Adrenal gland (tissue), 5 donors: Measurements from ENCODE around the gene CNTLN.

Source experiments
- CTCF ChIP-seq, 6 experiments: fragments of 450-650 bp in 4 of 6; fragments of 200-600 bp in 2 of 6; sonication (generic) in 1 of 6; IDR thresholded peaks; 1 replicate in 5 of 6; 2 replicates in 1 of 6; pipeline versions ENCODE4 v1.5.1 to v1.8.0; 2016 to 2021; ENCODE audit warnings: antibody characterized with exemption in 6 of 6, mild to moderate bottlenecking in 2 of 6, moderate library complexity in 1 of 6
- POLR2A ChIP-seq, 2 donors: fragments of 450-650 bp; IDR thresholded peaks; one replicate each; pipeline ENCODE4 v1.6.1; 2017; ENCODE audit warnings: antibody characterized with exemption in 2 of 2, mild to moderate bottlenecking in 2 of 2, moderate library complexity in 1 of 2
- donor health status: DM: no; HTN: no; CAD: no.

DNA sequence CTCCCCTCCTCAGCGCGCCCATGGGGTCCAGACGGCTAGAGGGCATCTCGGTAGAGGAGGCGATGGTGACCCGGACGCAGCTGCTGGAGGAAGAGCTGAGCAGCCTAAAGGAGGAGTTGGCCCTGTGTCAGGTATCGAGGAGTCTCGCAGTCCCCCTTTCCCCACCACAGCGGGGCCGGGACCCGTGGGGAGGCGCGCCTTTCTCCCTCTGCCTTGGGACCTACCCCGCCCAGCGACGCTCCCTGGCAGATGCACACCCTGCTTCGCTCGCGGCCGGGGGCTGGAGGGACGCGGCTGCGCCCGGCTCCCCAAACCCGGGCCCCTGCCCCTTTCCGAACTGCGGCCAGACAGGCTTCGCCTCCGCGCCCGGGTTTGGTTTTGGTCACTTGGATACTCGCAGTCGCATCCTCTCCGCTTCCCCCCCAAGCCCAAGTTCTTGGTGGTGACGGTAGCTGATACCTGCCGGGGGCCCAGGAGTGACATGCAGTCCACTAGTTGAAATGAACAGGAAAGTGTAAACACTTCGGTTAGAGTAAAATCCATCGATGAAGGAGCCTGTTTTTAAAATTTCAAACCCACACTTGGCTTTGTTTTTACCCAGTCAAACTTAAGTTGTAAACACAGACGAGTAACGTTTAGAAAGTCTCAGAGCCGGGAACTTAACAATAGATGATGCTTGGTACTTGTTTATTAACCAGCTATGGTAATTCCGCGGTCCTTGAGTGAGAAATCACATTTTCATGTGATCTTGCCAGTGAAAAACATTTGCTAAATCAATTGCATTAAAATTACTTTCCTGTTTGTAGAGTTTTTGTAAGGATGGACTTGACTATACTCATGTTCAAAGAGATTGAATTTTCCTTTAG lies 688 bp downstream of the CNTLN start:
- TF ChIP-seq CTCF (IDR thresholded peaks at IDR 0.05) (no peak), POLR2A (IDR thresholded peaks at IDR 0.05) (no peak)
